ENCODE measurements around the gene ECSIT. TPM values are rescaled to one million over a fixed set of nuclear protein-coding genes. Genes with fewer than 3 reads are reported as not detected.
A peak's percentile ranks its signal among the peaks of the same experiment; 100 is the strongest.

Gene ECSIT
- total RNA-seq, 1 experiment from 2014 or later: 59.8 TPM

- Histone ChIP-seq H3K9ac (ENCODE audit: low read length) (no peak overlapping the region), H3K36me3 (ENCODE audit: insufficient read depth, low read length) (no peaks in the 10 kb centered on the region), H3K9me3 (ENCODE audit: low read length) (no peaks in the 10 kb centered on the region), H4K20me1 (ENCODE audit: insufficient read depth, low read depth, low read length) (no peaks in the 10 kb centered on the region), H3K9me2 (replicated peaks; ENCODE audit: insufficient read depth, low read length) (no peaks in the 10 kb centered on the region), H3K27me3 (ENCODE audit: low read length) (no peaks in the 10 kb centered on the region), H3K79me2 (ENCODE audit: low read length) (no peaks in the 10 kb centered on the region), H3K27ac (ENCODE audit: low read length) (no peak overlapping the region), H2AFZ (ENCODE audit: low read length) (no peak overlapping the region), H3K4me3 (ENCODE audit: low read length) (no peak overlapping the region), H3K4me2 (ENCODE audit: low read depth, low read length, poor library complexity, severe bottlenecking) (no peak overlapping the region), H3K4me1 (ENCODE audit: low read length) (peaks cover 9% of the 10 kb centered on the region)
- no peak for DNase-seq
These were observed 42.1 kb downstream of the ECSIT start for GRCh38 chr19:11486661-11487503.

- H3K27me3 ChIP-seq (ENCODE audit: low read length): no peaks in the 10 kb centered on the region
- DNase-seq: no peak
- no peak overlapping the region for H3K27ac ChIP-seq (ENCODE audit: low read length)
- no peak overlapping the region for H3K4me2 ChIP-seq (ENCODE audit: low read depth, low read length, poor library complexity, severe bottlenecking)
- no peaks in the 10 kb centered on the region for H4K20me1 ChIP-seq (ENCODE audit: insufficient read depth, low read depth, low read length)
- H3K9me2 ChIP-seq (replicated peaks; ENCODE audit: insufficient read depth, low read length): no peaks in the 10 kb centered on the region
- H3K9me3 ChIP-seq (ENCODE audit: low read length): no peaks in the 10 kb centered on the region
- H3K79me2 ChIP-seq (ENCODE audit: low read length): no peaks in the 10 kb centered on the region
- no peak overlapping the region for H3K9ac ChIP-seq (ENCODE audit: low read length)
- peaks cover 16% of the 10 kb centered on the region for H3K4me1 ChIP-seq (ENCODE audit: low read length)
- no peaks in the 10 kb centered on the region for H3K36me3 ChIP-seq (ENCODE audit: insufficient read depth, low read length)
- H3K4me3 ChIP-seq (ENCODE audit: low read length): no peak overlapping the region
- no peak overlapping the region for H2AFZ ChIP-seq (ENCODE audit: low read length)
These were observed 43.6 kb downstream of the ECSIT start for GRCh38 chr19:11485245-11485837.

- Histone ChIP-seq H4K20me1 (ENCODE audit: insufficient read depth, low read depth, low read length) (no peaks in the 10 kb centered on the region), H3K79me2 (ENCODE audit: low read length) (no peaks in the 10 kb centered on the region), H3K4me3 (ENCODE audit: low read length) (no peak overlapping the region), H3K27ac (ENCODE audit: low read length) (no peak overlapping the region), H3K4me2 (ENCODE audit: low read depth, low read length, poor library complexity, severe bottlenecking) (no peak overlapping the region), H3K4me1 (ENCODE audit: low read length) (peaks cover 16% of the 10 kb centered on the region), H3K27me3 (ENCODE audit: low read length) (no peaks in the 10 kb centered on the region), H3K9me3 (ENCODE audit: low read length) (no peaks in the 10 kb centered on the region), H2AFZ (ENCODE audit: low read length) (no peak overlapping the region), H3K9me2 (replicated peaks; ENCODE audit: insufficient read depth, low read length) (no peaks in the 10 kb centered on the region), H3K36me3 (ENCODE audit: insufficient read depth, low read length) (no peaks in the 10 kb centered on the region), H3K9ac (ENCODE audit: low read length) (no peak overlapping the region)
- DNase-seq: no peak
These were observed 45.4 kb downstream of the ECSIT start for GRCh38 chr19:11483366-11484111.

- Histone ChIP-seq H3K9me2 (replicated peaks; ENCODE audit: insufficient read depth, low read length) (no peaks in the 10 kb centered on the region), H3K27me3 (ENCODE audit: low read length) (no peaks in the 10 kb centered on the region), H4K20me1 (ENCODE audit: insufficient read depth, low read depth, low read length) (no peaks in the 10 kb centered on the region), H3K4me1 (ENCODE audit: low read length) (peaks cover 16% of the 10 kb centered on the region), H3K27ac (ENCODE audit: low read length) (peak overlapping the region; percentile 86), H3K79me2 (ENCODE audit: low read length) (no peaks in the 10 kb centered on the region), H2AFZ (ENCODE audit: low read length) (peak overlapping the region; percentile 91; the same call in 1 of the 2 replicates), H3K9me3 (ENCODE audit: low read length) (no peaks in the 10 kb centered on the region), H3K36me3 (ENCODE audit: insufficient read depth, low read length) (no peaks in the 10 kb centered on the region), H3K4me2 (ENCODE audit: low read depth, low read length, poor library complexity, severe bottlenecking) (peak overlapping the region; percentile 79), H3K4me3 (ENCODE audit: low read length) (peak overlapping the region; percentile 61; the same call in 1 of the 2 replicates), H3K9ac (ENCODE audit: low read length) (peak overlapping the region; percentile 81)
- DNase-seq: peak; percentile 97
These were observed 46.4 kb downstream of the ECSIT start for GRCh38 chr19:11482384-11483050.

GRCh38 chr19:11481534-11482383 lies 47.2 kb downstream of the ECSIT start:
- H3K27me3 ChIP-seq (ENCODE audit: low read length): no peaks in the 10 kb centered on the region
- peaks cover 16% of the 10 kb centered on the region for H3K4me1 ChIP-seq (ENCODE audit: low read length)
- no peaks in the 10 kb centered on the region for H3K9me2 ChIP-seq (replicated peaks; ENCODE audit: insufficient read depth, low read length)
- no peaks in the 10 kb centered on the region for H4K20me1 ChIP-seq (ENCODE audit: insufficient read depth, low read depth, low read length)
- H3K9ac ChIP-seq (ENCODE audit: low read length): peak overlapping the region; percentile 81
- peak overlapping the region; percentile 79 for H3K4me2 ChIP-seq (ENCODE audit: low read depth, low read length, poor library complexity, severe bottlenecking)
- peak overlapping the region; percentile 91; the same call in 1 of the 2 replicates for H2AFZ ChIP-seq (ENCODE audit: low read length)
- H3K27ac ChIP-seq (ENCODE audit: low read length): peak overlapping the region; percentile 86
- peak; percentile 96 for DNase-seq
- no peaks in the 10 kb centered on the region for H3K9me3 ChIP-seq (ENCODE audit: low read length)
- peak overlapping the region; percentile 61; the same call in 1 of the 2 replicates for H3K4me3 ChIP-seq (ENCODE audit: low read length)
- H3K79me2 ChIP-seq (ENCODE audit: low read length): no peaks in the 10 kb centered on the region
- no peaks in the 10 kb centered on the region for H3K36me3 ChIP-seq (ENCODE audit: insufficient read depth, low read length)

- no peaks in the 10 kb centered on the region for H3K9me3 ChIP-seq (ENCODE audit: low read length)
- H3K4me2 ChIP-seq (ENCODE audit: low read depth, low read length, poor library complexity, severe bottlenecking): peak within 1 kb of the TSS; percentile 79
- peaks cover 16% of the 10 kb centered on the region for H3K4me1 ChIP-seq (ENCODE audit: low read length)
- H4K20me1 ChIP-seq (ENCODE audit: insufficient read depth, low read depth, low read length): no peaks in the 10 kb centered on the region
- no peak for DNase-seq
- no peak within 1 kb of the TSS for H2AFZ ChIP-seq (ENCODE audit: low read length)
- peak within 1 kb of the TSS; percentile 34; the same call in 1 of the 2 replicates for H3K9ac ChIP-seq (ENCODE audit: low read length)
- H3K4me3 ChIP-seq (ENCODE audit: low read length): peak within 1 kb of the TSS; percentile 13; the same call in 1 of the 2 replicates
- H3K79me2 ChIP-seq (ENCODE audit: low read length): no peaks in the 10 kb centered on the region
- no peak within 1 kb of the TSS for H3K27ac ChIP-seq (ENCODE audit: low read length)
- no peaks in the 10 kb centered on the region for H3K27me3 ChIP-seq (ENCODE audit: low read length)
- no peaks in the 10 kb centered on the region for H3K9me2 ChIP-seq (replicated peaks; ENCODE audit: insufficient read depth, low read length)
- no peaks in the 10 kb centered on the region for H3K36me3 ChIP-seq (ENCODE audit: insufficient read depth, low read length)
These were observed 48.0 kb downstream of the ECSIT start, which contains the start of gene ELAVL3 for GRCh38 chr19:11480715-11481533. ELAVL3 (minus strand) TSS chr19:11481046; CDS start chr19:11480608, 438 bp downstream.
